GM21447 (cell line): ENCODE data around the gene MSI2.

Experiments used
- ATAC-seq: cut with Tn5 transposase; IDR thresholded peaks from one replicate; pipeline ENCODE4 v1.9.1; 2021; ENCODE audit not compliant: unreplicated experiment

MSI2 gene

GRCh38 chr17:57545731-57546342 is 289.5 kb downstream of the MSI2 start:
- no peak for ATAC-seq

- no peak for ATAC-seq
These were observed 292.4 kb downstream of the MSI2 start for GRCh38 chr17:57548421-57549410.

GRCh38 chr17:57549468-57549867 is 293.1 kb downstream of the MSI2 start:
- no peak for ATAC-seq

GRCh38 chr17:57550016-57550415 is 293.7 kb downstream of the MSI2 start:
- no peak for ATAC-seq

GRCh38 chr17:57550668-57551315 is 294.5 kb downstream of the MSI2 start:
- ATAC-seq, result no peak

- ATAC-seq, result peak; percentile 51
These were observed 295.2 kb downstream of the MSI2 start for GRCh38 chr17:57551321-57552079.

- peak; percentile 33 for ATAC-seq
These were observed 295.8 kb downstream of the MSI2 start for GRCh38 chr17:57552114-57552624.

GRCh38 chr17:57553526-57553925 is 297.2 kb downstream of the MSI2 start:
- ATAC-seq, result no peak

- no peak for ATAC-seq
These were observed 297.9 kb downstream of the MSI2 start for GRCh38 chr17:57553991-57554825.

GRCh38 chr17:57554826-57555635 is 298.7 kb downstream of the MSI2 start:
- ATAC-seq, result no peak

- no peak for ATAC-seq
These were observed 299.4 kb downstream of the MSI2 start for GRCh38 chr17:57555636-57556175.

- ATAC-seq, result no peak
These were observed 300.0 kb downstream of the MSI2 start for GRCh38 chr17:57556320-57556719.

GRCh38 chr17:57556977-57557376 is 300.7 kb downstream of the MSI2 start:
- ATAC-seq, result no peak

GRCh38 chr17:57557416-57557815 is 301.1 kb downstream of the MSI2 start:
- no peak for ATAC-seq

GRCh38 chr17:57557834-57558681 is 301.7 kb downstream of the MSI2 start:
- no peak for ATAC-seq

- ATAC-seq, result no peak
These were observed 302.9 kb downstream of the MSI2 start for GRCh38 chr17:57559226-57559625.

GRCh38 chr17:57559634-57560318 is 303.5 kb downstream of the MSI2 start:
- ATAC-seq, result no peak
